Mammary epithelial cell (primary cell): ENCODE data around the gene DTD1.

Experiments used
- CTCF ChIP-seq, 2 donors: IDR thresholded peaks in 1 of 2; conservative IDR thresholded peaks in 1 of 2; 2 replicates each; pipeline ENCODE4 v1.5.1; 2011 to 2012; ENCODE audit warnings: inconsistent platforms in 2 of 2, low read length in 2 of 2, mild to moderate bottlenecking in 2 of 2, control low read depth in 1 of 2, low read depth in 1 of 2; ENCODE audit not compliant: insufficient read depth in 1 of 2; ENCODE audit errors: extremely low read depth in 1 of 2
- EZH2 ChIP-seq: IDR thresholded peaks from 2 replicates; pipeline ENCODE4 v1.6.1; 2012; ENCODE audit warnings: low read length, inconsistent platforms, borderline replicate concordance

- TF ChIP-seq CTCF (conservative IDR thresholded peaks at IDR 0.05 in 1 of 2, IDR thresholded peaks at IDR 0.05 in 1 of 2; ENCODE audit: extremely low read depth in 1 of 2, insufficient read depth in 1 of 2, low read depth in 1 of 2, low read length in 2 of 2) = no peak
- no peak for TF ChIP-seq EZH2
Measured at GRCh38 chr20:18609741-18610140, 21.9 kb downstream of the DTD1 start.
